DOHH2 (cell line): ENCODE data around the gene SWT1.
"Not testable (repeated sequence)": the region's sequence is repeated elsewhere in the genome, so short reads cannot be mapped to it uniquely, and the experiment has no call there.

Experiments
- CTCF ChIP-seq: fragments of 200-600 bp; sonication (generic); IDR thresholded peaks from one replicate; pipeline ENCODE4 v1.5.1; 2014; ENCODE audit warnings: antibody characterized with exemption, mild to moderate bottlenecking, low read depth, low read length; ENCODE audit not compliant: poor library complexity, severe bottlenecking
- EZH2phosphoT487 ChIP-seq: fragments of 200-600 bp; sonication (generic); IDR thresholded peaks from 2 replicates; pipeline ENCODE4 v1.6.1; 2017; ENCODE audit warnings: borderline replicate concordance, mild to moderate bottlenecking, antibody characterized with exemption, low read length, moderate library complexity, mixed read lengths

GRCh38 chr1:185252404-185252803 is 95.4 kb downstream of the SWT1 start:
- TF ChIP-seq CTCF, EZH2phosphoT487: not testable (repeated sequence)
